Right lobe of liver (tissue), 6 donors: ENCODE data around the gene PDE7B. TPM values are rescaled to one million over a fixed set of nuclear protein-coding genes. Genes with fewer than 3 reads are reported as not detected.

ENCODE experiments used
- ATAC-seq, 4 donors: fragments of 200-7000 bp; cut with Tn5 transposase; one replicate each; pipeline ENCODE4 v1.9.1; 2020; ENCODE audit warnings: mild to moderate bottlenecking in 4 of 4, moderate library complexity in 4 of 4
- DNase-seq, 3 donors: peaks; one replicate each; pipeline ENCODE4 v3.0.0-alpha.2; 2020
- H3K27ac ChIP-seq, 3 donors: fragments of 200-600 bp; one replicate each; pipeline ENCODE4 v1.8.0; 2022
- H3K27me3 ChIP-seq, 2 donors: fragments of 200-600 bp; one replicate each; pipeline ENCODE4 v1.8.0; 2022
- H3K36me3 ChIP-seq, 4 donors: fragments of 200-600 bp; sonication (generic) in 1 of 4; one replicate each; pipeline versions ENCODE4 v1.5.1 to v1.8.0; 2017 to 2022; ENCODE audit warnings: control low read depth in 1 of 4
- H3K4me1 ChIP-seq, 4 donors: fragments of 200-600 bp; sonication (generic) in 1 of 4; one replicate each; pipeline versions ENCODE4 v1.5.1 to v1.8.0; 2017 to 2022; ENCODE audit warnings: control low read depth in 1 of 4
- H3K4me3 ChIP-seq, 3 donors: fragments of 200-600 bp; one replicate each; pipeline ENCODE4 v1.8.0; 2022
- H3K9me3 ChIP-seq, 4 donors: fragments of 200-600 bp; sonication (generic) in 1 of 4; one replicate each; pipeline versions ENCODE4 v1.5.1 to v1.8.0; 2017 to 2022; ENCODE audit warnings: control low read depth in 1 of 4
- CTCF ChIP-seq, 4 donors: fragments of 200-600 bp in 3 of 4; fragments of 450-650 bp in 1 of 4; IDR thresholded peaks; one replicate each; pipeline versions ENCODE4 v1.5.1 to v1.8.0; 2016 to 2022; ENCODE audit warnings: antibody characterized with exemption in 4 of 4, mild to moderate bottlenecking in 2 of 4
- POLR2A ChIP-seq: fragments of 450-650 bp; IDR thresholded peaks from one replicate; pipeline ENCODE4 v1.6.1; 2017; ENCODE audit warnings: antibody characterized with exemption, mild to moderate bottlenecking
- WGBS: methylation state at CpG from one replicate; pipeline ENCODE4 v1.1.6; 2018; ENCODE audit warnings: low coverage, low lambda C conversion rate; ENCODE audit not compliant: insufficient coverage; ENCODE audit errors: missing lambda C conversion rate; 5-methylcytosine and 5-hydroxymethylcytosine counted together
- intact Hi-C, 2 donors: fragments of 100-400 bp; cut with DNase I; formaldehyde crosslinking; loops; one replicate each; pipeline versions ENCODE4 v1.11.2 to v1.14.1; 2022
- total RNA-seq, 6 experiments: library from RNA; depleted of rRNA in 2 of 6; stranded (reverse); fragments of >200 nt in 2 of 6; fragmentation: NEBNext Ultra II Directional in 3 of 6; extraction: Animal tissue kit (Norgen Biotek cat#: 25700) in 3 of 6; gene quantifications; one replicate each; pipeline versions ENCODE4 v1.1.0 to v1.2.4, GENCODE V29; 2016 to 2023
- donor health status: DM: no; HTN: yes; CAD: no.
- donor health status: DM: no; HTN: no; CAD: no.
- donor health status: DM: no; HTN: no; CAD: no.
- donor health status: DM: no; HTN: yes; CAD: no.
- donor health status: DM: no; HTN: yes; CAD: no.

Gene PDE7B
- total RNA-seq, 6 experiments from 2014 or later = 1.1 to 5.1 (median 1.9) TPM

DNA sequence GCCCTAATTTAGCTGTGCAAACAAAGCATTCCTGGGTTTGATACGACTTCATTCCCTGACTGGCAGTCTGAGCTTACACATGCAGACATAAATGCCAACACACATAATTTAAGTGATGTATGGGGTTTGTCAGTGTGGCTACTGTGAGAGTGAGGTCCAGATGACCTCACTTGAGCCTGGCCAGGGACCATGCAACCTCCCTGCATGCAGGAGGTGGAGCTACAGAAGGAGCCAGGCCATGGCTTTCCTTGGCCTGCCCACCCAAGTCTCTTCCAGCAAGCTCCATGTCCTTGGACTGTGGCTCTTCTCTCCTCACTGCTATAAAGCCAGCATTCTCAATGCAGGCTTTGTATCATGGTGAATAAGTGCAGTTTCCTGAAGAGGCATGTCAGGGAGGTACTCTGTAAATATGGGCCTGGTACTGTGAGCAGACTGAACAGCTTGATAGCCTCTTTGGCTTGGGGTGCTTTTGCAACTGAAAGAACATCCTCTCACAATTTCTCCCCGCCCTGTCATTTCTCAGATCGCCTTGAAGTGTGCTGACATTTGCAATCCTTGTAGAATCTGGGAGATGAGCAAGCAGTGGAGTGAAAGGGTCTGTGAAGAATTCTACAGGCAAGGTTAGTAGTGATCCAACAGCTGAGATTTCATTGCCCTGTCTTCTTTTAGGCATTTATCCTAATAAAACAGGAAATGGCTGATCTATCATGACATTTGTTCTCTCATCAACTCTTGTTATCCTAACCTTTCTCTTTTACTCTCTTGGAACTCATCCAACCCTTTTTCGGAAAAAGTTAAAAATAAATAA lies 329.4 kb downstream of the PDE7B start:
- peaks cover 0 to 15% (median 1%) of the 10 kb centered on the region in 4 donors for H3K4me1 ChIP-seq
- WGBS = 59% methylated on average over 3 of the region's 4 CpGs
- ATAC-seq (peak; percentile 38 to 82 (median 47)), DNase-seq (no peak)
- no peaks in the 10 kb centered on the region for H3K9me3 ChIP-seq
- H3K27me3 ChIP-seq = no peaks in the 10 kb centered on the region
- intact Hi-C loops = no loop called here
- H3K4me3 ChIP-seq = no peak overlapping the region
- no peaks in the 10 kb centered on the region for H3K36me3 ChIP-seq
- no peak for TF ChIP-seq CTCF (IDR thresholded peaks at IDR 0.05)
- no peak for TF ChIP-seq POLR2A
- H3K27ac ChIP-seq = no peak overlapping the region

DNA sequence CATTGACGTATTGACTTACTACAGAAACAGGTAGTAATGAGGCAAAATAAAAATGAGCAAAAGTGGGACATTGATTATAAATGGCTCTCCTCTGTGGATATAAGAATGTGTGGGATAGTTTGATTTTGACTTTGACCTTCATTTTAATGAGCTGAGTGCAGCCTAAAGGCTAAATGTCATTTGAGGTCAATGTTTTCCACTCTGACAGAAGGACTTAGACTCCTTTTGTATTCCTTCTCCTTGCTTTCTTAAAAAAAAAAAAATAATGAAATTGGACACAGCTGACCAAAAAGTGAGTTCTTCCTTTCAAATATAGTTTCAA lies 330.0 kb downstream of the PDE7B start:
- no peaks in the 10 kb centered on the region for H3K36me3 ChIP-seq
- 37% methylated on average over 1 of the region's 1 CpG for WGBS
- H3K27ac ChIP-seq = peak overlapping the region in 2 of 3 donors; percentile 10 to 11
- no peaks in the 10 kb centered on the region for H3K27me3 ChIP-seq
- H3K9me3 ChIP-seq = no peaks in the 10 kb centered on the region
- intact Hi-C loops = no loop called here
- no peak for TF ChIP-seq CTCF (IDR thresholded peaks at IDR 0.05)
- no peak for TF ChIP-seq POLR2A
- ATAC-seq = peak; percentile 44 to 73 (median 65)
- no peak overlapping the region for H3K4me3 ChIP-seq
- peaks cover 0 to 15% (median 1%) of the 10 kb centered on the region in 4 donors for H3K4me1 ChIP-seq
- no peak for DNase-seq

DNA sequence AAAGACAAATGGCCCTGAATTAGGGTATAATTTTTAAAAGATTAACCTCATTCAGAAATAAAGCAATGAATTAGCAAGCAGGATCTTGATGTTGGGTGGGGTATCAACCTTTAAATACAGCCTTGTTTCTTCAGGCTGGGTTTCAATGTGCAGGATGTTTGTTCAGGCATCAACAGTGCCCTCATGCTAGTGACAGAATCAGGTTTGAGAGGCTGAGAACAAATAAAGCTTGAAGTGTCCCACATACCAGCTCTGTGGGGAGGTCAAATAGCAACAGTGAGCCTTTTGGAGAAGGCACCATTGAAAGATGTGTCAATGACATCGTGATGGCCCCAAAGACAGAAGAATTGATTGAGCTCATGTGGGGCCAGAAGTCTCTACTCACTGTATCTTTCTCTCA lies 330.4 kb downstream of the PDE7B start:
- Histone ChIP-seq H3K36me3 (no peaks in the 10 kb centered on the region), H3K27ac (peak overlapping the region in 2 of 3 donors; percentile 10 to 11)
- ATAC-seq = peak in 2 of 4 donors; percentile 40 to 53

DNA sequence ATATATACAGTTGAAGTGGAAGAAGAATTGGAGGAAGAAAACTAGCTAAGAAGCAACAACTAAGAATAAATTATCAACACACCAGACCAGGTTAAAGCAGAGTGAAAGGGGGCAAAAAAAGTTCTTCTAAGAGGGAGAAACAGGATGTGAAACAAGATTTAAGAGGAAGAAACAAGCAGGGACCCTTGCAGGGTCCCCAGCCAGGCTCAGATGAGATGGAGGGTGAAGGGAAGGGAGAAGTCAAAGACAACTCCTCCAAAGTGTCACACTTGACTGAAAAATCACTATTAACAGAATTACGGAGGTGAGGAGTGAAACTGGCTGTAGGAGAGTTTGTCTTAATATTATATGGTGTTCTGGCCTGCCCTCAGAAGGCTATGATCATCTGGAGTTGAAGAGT lies 333.2 kb downstream of the PDE7B start:
- intact Hi-C loops = no loop called here
- H3K9me3 ChIP-seq = no peaks in the 10 kb centered on the region
- TF ChIP-seq CTCF (IDR thresholded peaks at IDR 0.05) (no peak), POLR2A (no peak)
- DNase-seq (no peak), ATAC-seq (no peak)
- no peaks in the 10 kb centered on the region for H3K36me3 ChIP-seq
- no peaks in the 10 kb centered on the region for H3K27me3 ChIP-seq
- 67% methylated on average over 1 of the region's 1 CpG for WGBS
- no peak overlapping the region for H3K4me3 ChIP-seq
- peaks cover 0 to 15% (median 1%) of the 10 kb centered on the region in 4 donors for H3K4me1 ChIP-seq
- no peak overlapping the region for H3K27ac ChIP-seq

More for the DNA sequence above, 330.4 kb downstream of the PDE7B start:
- no peaks in the 10 kb centered on the region for H3K27me3 ChIP-seq
- WGBS = 60% methylated on average over 1 of the region's 1 CpG
- no peak for DNase-seq
- TF ChIP-seq CTCF (IDR thresholded peaks at IDR 0.05) (no peak), POLR2A (no peak)
- H3K9me3 ChIP-seq = no peaks in the 10 kb centered on the region
- intact Hi-C loops = no loop called here
- peaks cover 0 to 15% (median 1%) of the 10 kb centered on the region in 4 donors for H3K4me1 ChIP-seq
- H3K4me3 ChIP-seq = no peak overlapping the region
